Skeletal muscle satellite cell (primary cell): ENCODE results near the gene SERINC2.
"Not testable (repeated sequence)": the region's sequence is repeated elsewhere in the genome, so short reads cannot be mapped to it uniquely, and the experiment has no call there.

Experiments used
- H3K27me3 ChIP-seq: 2 replicates; pipeline ENCODE4 v1.7.0; 2013; ENCODE audit warnings: low read length; ENCODE audit not compliant: control insufficient read depth, insufficient read depth
- H3K36me3 ChIP-seq: 2 replicates; pipeline ENCODE4 v1.7.0; 2013; ENCODE audit warnings: mild to moderate bottlenecking, control low read depth, low read length; ENCODE audit not compliant: insufficient read depth
- H3K4me1 ChIP-seq: 2 replicates; pipeline ENCODE4 v1.7.0; 2013; ENCODE audit warnings: low read length; ENCODE audit not compliant: control insufficient read depth, insufficient read depth
- H3K4me2 ChIP-seq: 2 replicates; pipeline ENCODE4 v1.7.0; 2013; ENCODE audit warnings: mild to moderate bottlenecking, low read length
- H3K4me3 ChIP-seq: 2 replicates; pipeline ENCODE4 v1.7.0; 2013; ENCODE audit warnings: low read length
- H3K9ac ChIP-seq: 2 replicates; pipeline ENCODE4 v1.7.0; 2013; ENCODE audit warnings: mild to moderate bottlenecking, low read depth, low read length, moderate library complexity
- H3K9me3 ChIP-seq: replicated peaks from 2 replicates; pipeline ENCODE4 v1.7.0; 2013; ENCODE audit warnings: mild to moderate bottlenecking, control low read depth, low read length

Gene SERINC2

GRCh38 chr1:31480426-31480825 lies 67.4 kb downstream of the SERINC2 start:
- not testable (repeated sequence) for H3K36me3 ChIP-seq, H3K4me3 ChIP-seq, H3K4me1 ChIP-seq, H3K9me3 ChIP-seq, H3K4me2 ChIP-seq, H3K9ac ChIP-seq
- H3K27me3 ChIP-seq, result peaks cover 25% of the 10 kb centered on the region

- Histone ChIP-seq H3K4me1 (no peaks in the 10 kb centered on the region), H3K4me3 (no peak overlapping the region), H3K4me2 (no peak overlapping the region), H3K27me3 (peaks cover 16% of the 10 kb centered on the region), H3K36me3 (no peaks in the 10 kb centered on the region), H3K9me3 (no peaks in the 10 kb centered on the region), H3K9ac (no peak overlapping the region)
These were observed 69.5 kb downstream of the SERINC2 start for GRCh38 chr1:31482482-31483011.

GRCh38 chr1:31483012-31483946 lies 70.3 kb downstream of the SERINC2 start:
- no peaks in the 10 kb centered on the region for H3K9me3 ChIP-seq
- no peak overlapping the region for H3K4me3 ChIP-seq
- H3K36me3 ChIP-seq, result no peaks in the 10 kb centered on the region
- no peaks in the 10 kb centered on the region for H3K4me1 ChIP-seq
- no peak overlapping the region for H3K9ac ChIP-seq
- H3K27me3 ChIP-seq, result peaks cover 12% of the 10 kb centered on the region
- no peak overlapping the region for H3K4me2 ChIP-seq
